Fibroblast of pulmonary artery (primary cell): Measurements from ENCODE around the gene CTBP2.

ENCODE experiments used
- DNase-seq: peaks from one replicate; pipeline ENCODE4 v3.0.0-alpha.2; 2010; ENCODE audit warnings: low read depth
- H3K4me3 ChIP-seq: replicated peaks from 2 replicates; pipeline ENCODE4 v1.5.1; 2011; ENCODE audit warnings: low read depth, mild to moderate bottlenecking, control low read depth, low read length, moderate library complexity
- CTCF ChIP-seq: IDR thresholded peaks from 2 replicates; pipeline ENCODE4 v1.5.1; 2011; ENCODE audit warnings: mild to moderate bottlenecking, control low read depth, low read length, inconsistent platforms; ENCODE audit errors: missing control alignments

CTBP2 gene

GRCh38 chr10:125158601-125159485 is 1.5 kb downstream of the CTBP2 start:
- DNase-seq, result peak; percentile 55
- TF ChIP-seq CTCF, result no peak

GRCh38 chr10:125158275-125158600 is 2.1 kb downstream of the CTBP2 start:
- peak overlapping the region; percentile 74 for H3K4me3 ChIP-seq
- no peak for TF ChIP-seq CTCF
- no peak for DNase-seq

More at GRCh38 chr10:125158601-125159485, 1.5 kb downstream of the CTBP2 start:
- peak overlapping the region; percentile 74 for H3K4me3 ChIP-seq

GRCh38 chr10:125157505-125157904 is 2.9 kb downstream of the CTBP2 start:
- H3K4me3 ChIP-seq, result peak overlapping the region; percentile 74
- TF ChIP-seq CTCF, result no peak
- DNase-seq, result no peak

GRCh38 chr10:125156739-125157480 is 3.5 kb downstream of the CTBP2 start:
- no peak for DNase-seq
- TF ChIP-seq CTCF, result no peak
- H3K4me3 ChIP-seq, result peak overlapping the region; percentile 74

GRCh38 chr10:125156196-125156595 is 4.2 kb downstream of the CTBP2 start:
- DNase-seq, result no peak
- TF ChIP-seq CTCF, result no peak
- no peak overlapping the region for H3K4me3 ChIP-seq

GRCh38 chr10:125155101-125155500 is 5.3 kb downstream of the CTBP2 start:
- DNase-seq, result peak; percentile 60
- no peak for TF ChIP-seq CTCF
- no peak overlapping the region for H3K4me3 ChIP-seq
